ENCODE measurements around the gene SPECC1.
"Not testable (repeated sequence)": the region's sequence is repeated elsewhere in the genome, so short reads cannot be mapped to it uniquely, and the experiment has no call there.

Gene SPECC1

DNA sequence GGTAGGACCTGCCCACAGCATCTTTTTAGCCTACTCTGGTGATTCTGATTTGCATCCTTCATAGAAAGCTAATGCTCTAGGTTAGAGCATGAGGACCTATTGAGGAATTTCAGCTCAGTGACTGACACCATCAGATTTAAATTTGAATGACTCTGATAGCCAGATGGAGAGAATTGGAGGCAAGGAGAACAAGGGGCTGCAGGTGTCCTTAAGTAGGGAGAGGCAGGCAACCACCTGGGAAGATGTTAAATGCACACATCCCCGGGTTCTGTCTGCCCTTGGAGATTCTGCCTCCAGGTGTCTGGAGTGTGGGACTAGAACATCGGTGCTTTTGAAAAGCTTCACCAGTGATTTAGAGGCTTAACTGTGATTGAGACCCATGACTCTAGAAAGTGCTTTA, 221.8 kb downstream of the SPECC1 start:
- Histone ChIP-seq H3K36me3 (ENCODE audit: control insufficient read depth, insufficient read depth, low read length) (peaks cover 27% of the 10 kb centered on the region), H3K27me3 (ENCODE audit: control insufficient read depth, insufficient read depth, low read length) (no peaks in the 10 kb centered on the region), H3K9me3 (ENCODE audit: control insufficient read depth, insufficient read depth, low read length) (no peaks in the 10 kb centered on the region), H3K9ac (ENCODE audit: low read depth, low read length) (no peak overlapping the region), H3K4me3 (ENCODE audit: low read depth, low read length) (no peak overlapping the region), H3K4me1 (ENCODE audit: control insufficient read depth, insufficient read depth, low read length) (peaks cover 3% of the 10 kb centered on the region)

DNA sequence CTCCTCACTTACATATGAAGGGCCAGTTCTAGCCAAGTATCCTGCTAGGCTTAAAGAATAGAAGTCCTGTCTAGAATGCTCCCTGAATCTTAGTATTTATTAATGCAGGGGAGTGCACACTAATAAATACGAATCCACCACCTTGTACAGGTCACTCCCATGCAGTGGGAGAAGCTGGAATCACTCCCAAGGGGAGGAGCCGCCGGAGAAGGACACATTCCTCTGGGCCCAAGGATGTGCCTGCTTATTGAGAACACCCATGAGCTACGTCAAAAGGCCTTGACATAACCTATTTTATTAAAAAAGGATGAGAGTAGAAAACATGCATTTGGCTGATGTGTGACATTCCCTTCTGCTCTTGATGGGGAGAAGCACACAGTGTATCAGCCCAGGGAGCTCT, 223.5 kb downstream of the SPECC1 start:
- Histone ChIP-seq H3K9ac (ENCODE audit: low read depth, low read length) (no peak overlapping the region), H3K9me3 (ENCODE audit: control insufficient read depth, insufficient read depth, low read length) (no peaks in the 10 kb centered on the region), H3K4me3 (ENCODE audit: low read depth, low read length) (no peak overlapping the region), H3K4me1 (ENCODE audit: control insufficient read depth, insufficient read depth, low read length) (no peaks in the 10 kb centered on the region), H3K27me3 (ENCODE audit: control insufficient read depth, insufficient read depth, low read length) (no peaks in the 10 kb centered on the region), H3K36me3 (ENCODE audit: control insufficient read depth, insufficient read depth, low read length) (peaks cover 27% of the 10 kb centered on the region)

DNA sequence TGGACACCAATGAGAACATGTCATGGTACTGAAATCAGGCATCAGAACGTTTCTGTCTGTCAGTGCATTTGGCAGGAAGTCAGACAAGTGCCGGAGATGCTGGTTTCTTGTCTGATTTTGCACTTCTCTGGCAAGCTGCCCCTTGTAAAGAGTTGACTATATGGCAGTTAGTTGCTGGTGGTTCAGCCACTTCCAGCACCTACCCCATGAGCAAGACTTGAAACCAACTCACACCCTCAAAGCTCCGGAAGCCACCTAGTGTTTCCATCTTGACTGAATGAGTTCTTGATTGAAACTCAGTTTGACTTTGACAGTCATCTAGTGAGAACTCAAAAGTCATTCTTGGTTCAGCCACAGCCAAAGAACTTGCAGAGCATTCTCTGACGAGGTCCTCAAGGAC, 225.1 kb downstream of the SPECC1 start:
- Histone ChIP-seq H3K4me3 (ENCODE audit: low read depth, low read length) (no peak overlapping the region), H3K9ac (ENCODE audit: low read depth, low read length) (no peak overlapping the region), H3K4me1 (ENCODE audit: control insufficient read depth, insufficient read depth, low read length) (no peaks in the 10 kb centered on the region), H3K9me3 (ENCODE audit: control insufficient read depth, insufficient read depth, low read length) (no peaks in the 10 kb centered on the region), H3K36me3 (ENCODE audit: control insufficient read depth, insufficient read depth, low read length) (peaks cover 22% of the 10 kb centered on the region), H3K27me3 (ENCODE audit: control insufficient read depth, insufficient read depth, low read length) (no peaks in the 10 kb centered on the region)

DNA sequence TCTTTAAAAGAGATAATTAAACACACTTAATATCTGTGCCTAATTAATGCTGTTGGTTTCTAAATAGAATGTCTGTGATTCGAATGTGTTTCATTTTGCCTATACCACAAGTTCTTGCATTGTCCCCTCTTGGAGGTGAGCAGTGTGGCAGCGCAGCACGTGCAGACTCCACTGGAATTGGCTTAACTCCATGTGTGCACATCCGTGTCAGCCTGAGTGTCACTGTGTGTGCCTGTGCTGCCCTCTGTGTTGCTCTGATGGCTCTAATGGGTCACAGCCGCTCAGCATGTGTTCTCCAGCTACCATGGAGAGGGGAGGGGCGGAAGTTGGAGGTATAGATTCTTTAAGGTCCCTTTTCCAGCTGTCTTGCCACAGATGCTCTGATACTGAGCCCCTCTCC, 226.6 kb downstream of the SPECC1 start:
- no peaks in the 10 kb centered on the region for H3K4me1 ChIP-seq (ENCODE audit: control insufficient read depth, insufficient read depth, low read length)
- no peak overlapping the region for H3K4me3 ChIP-seq (ENCODE audit: low read depth, low read length)
- H3K9ac ChIP-seq (ENCODE audit: low read depth, low read length) = no peak overlapping the region
- H3K36me3 ChIP-seq (ENCODE audit: control insufficient read depth, insufficient read depth, low read length) = peaks cover 22% of the 10 kb centered on the region
- no peaks in the 10 kb centered on the region for H3K9me3 ChIP-seq (ENCODE audit: control insufficient read depth, insufficient read depth, low read length)
- H3K27me3 ChIP-seq (ENCODE audit: control insufficient read depth, insufficient read depth, low read length) = no peaks in the 10 kb centered on the region

GRCh38 chr17:20236578-20237227, 227.5 kb downstream of the SPECC1 start:
- Histone ChIP-seq H3K36me3 (ENCODE audit: control insufficient read depth, insufficient read depth, low read length) (peaks cover 20% of the 10 kb centered on the region), H3K9ac (ENCODE audit: low read depth, low read length) (no peak overlapping the region), H3K4me1 (ENCODE audit: control insufficient read depth, insufficient read depth, low read length) (no peaks in the 10 kb centered on the region), H3K9me3 (ENCODE audit: control insufficient read depth, insufficient read depth, low read length) (no peaks in the 10 kb centered on the region), H3K27me3 (ENCODE audit: control insufficient read depth, insufficient read depth, low read length) (no peaks in the 10 kb centered on the region), H3K4me3 (ENCODE audit: low read depth, low read length) (no peak overlapping the region)

DNA sequence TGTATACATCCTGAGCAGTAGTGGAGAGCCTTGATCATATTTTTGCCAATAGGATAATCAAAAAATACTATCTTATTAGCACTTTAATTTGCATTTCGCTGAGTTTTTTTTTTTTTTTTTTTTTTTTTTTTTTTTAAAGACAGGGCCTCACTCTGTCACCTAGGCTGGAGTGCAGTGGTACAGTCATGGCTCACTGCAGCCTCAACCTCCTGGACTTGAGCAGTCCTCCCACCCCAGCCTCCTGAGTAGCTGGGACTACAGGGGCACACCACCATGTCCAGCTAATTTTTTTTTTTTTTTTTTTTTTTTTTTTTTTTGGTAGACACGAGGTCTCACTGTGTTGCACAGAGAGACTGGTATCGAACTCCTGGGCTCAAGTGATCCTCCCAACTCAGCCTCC, 230.6 kb downstream of the SPECC1 start:
- not testable (repeated sequence) for H3K36me3 ChIP-seq (ENCODE audit: control insufficient read depth, insufficient read depth, low read length); H3K4me3 ChIP-seq (ENCODE audit: low read depth, low read length); H3K9ac ChIP-seq (ENCODE audit: low read depth, low read length); H3K9me3 ChIP-seq (ENCODE audit: control insufficient read depth, insufficient read depth, low read length); H3K4me1 ChIP-seq (ENCODE audit: control insufficient read depth, insufficient read depth, low read length); H3K27me3 ChIP-seq (ENCODE audit: control insufficient read depth, insufficient read depth, low read length)

- H3K9me3 ChIP-seq (ENCODE audit: control insufficient read depth, insufficient read depth, low read length) = no peaks in the 10 kb centered on the region
- H3K4me3 ChIP-seq (ENCODE audit: low read depth, low read length) = no peak overlapping the region
- H3K36me3 ChIP-seq (ENCODE audit: control insufficient read depth, insufficient read depth, low read length) = no peaks in the 10 kb centered on the region
- H3K4me1 ChIP-seq (ENCODE audit: control insufficient read depth, insufficient read depth, low read length) = no peaks in the 10 kb centered on the region
- no peak overlapping the region for H3K9ac ChIP-seq (ENCODE audit: low read depth, low read length)
- no peaks in the 10 kb centered on the region for H3K27me3 ChIP-seq (ENCODE audit: control insufficient read depth, insufficient read depth, low read length)
Measured at GRCh38 chr17:20241855-20242254, 232.7 kb downstream of the SPECC1 start.

DNA sequence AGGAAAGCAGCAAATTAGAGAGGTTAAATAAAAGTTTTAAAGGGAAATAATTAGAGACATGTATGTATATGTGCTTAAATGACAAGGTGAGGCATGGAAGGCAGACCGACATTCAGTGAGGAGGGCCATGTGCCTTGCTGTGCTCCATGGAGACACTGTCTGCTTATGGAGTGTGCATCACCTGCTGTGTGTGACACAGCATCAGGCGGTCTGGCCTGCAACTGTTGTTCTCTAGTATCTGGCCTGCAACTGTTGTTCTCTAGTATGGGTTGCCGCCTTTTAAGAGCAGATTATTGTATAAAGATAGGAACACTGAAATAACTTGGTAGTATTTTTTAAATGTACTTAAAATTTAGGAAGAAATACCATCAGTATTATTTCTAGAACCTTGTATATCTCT, 233.1 kb downstream of the SPECC1 start:
- Histone ChIP-seq H3K36me3 (ENCODE audit: control insufficient read depth, insufficient read depth, low read length) (no peaks in the 10 kb centered on the region), H3K9ac (ENCODE audit: low read depth, low read length) (no peak overlapping the region), H3K27me3 (ENCODE audit: control insufficient read depth, insufficient read depth, low read length) (no peaks in the 10 kb centered on the region), H3K4me3 (ENCODE audit: low read depth, low read length) (no peak overlapping the region), H3K4me1 (ENCODE audit: control insufficient read depth, insufficient read depth, low read length) (no peaks in the 10 kb centered on the region), H3K9me3 (ENCODE audit: control insufficient read depth, insufficient read depth, low read length) (no peaks in the 10 kb centered on the region)

- Histone ChIP-seq H3K9ac (ENCODE audit: low read depth, low read length) (no peak overlapping the region), H3K9me3 (ENCODE audit: control insufficient read depth, insufficient read depth, low read length) (no peaks in the 10 kb centered on the region), H3K4me3 (ENCODE audit: low read depth, low read length) (no peak overlapping the region), H3K36me3 (ENCODE audit: control insufficient read depth, insufficient read depth, low read length) (peaks cover 8% of the 10 kb centered on the region), H3K4me1 (ENCODE audit: control insufficient read depth, insufficient read depth, low read length) (no peaks in the 10 kb centered on the region), H3K27me3 (ENCODE audit: control insufficient read depth, insufficient read depth, low read length) (no peaks in the 10 kb centered on the region)
Measured at GRCh38 chr17:20243524-20243923, 234.4 kb downstream of the SPECC1 start.

DNA sequence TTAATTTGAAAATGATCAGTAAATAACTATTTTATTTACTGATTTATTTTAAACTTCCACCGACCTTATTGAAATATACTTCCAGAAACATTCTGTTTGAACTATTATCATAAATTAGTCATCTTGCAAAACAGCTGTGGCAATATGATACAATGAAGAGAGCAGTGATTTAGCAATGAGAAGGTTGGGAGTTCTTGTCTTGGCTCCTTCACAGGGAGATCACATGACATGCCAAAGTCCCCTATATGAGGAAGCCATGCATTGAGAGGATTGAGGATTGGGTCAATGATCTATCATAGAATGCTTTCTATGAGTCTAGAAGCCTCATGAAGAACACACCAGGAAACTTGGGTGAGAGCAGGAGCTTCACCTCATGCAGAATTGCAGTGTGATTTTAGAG, 235.5 kb downstream of the SPECC1 start:
- no peaks in the 10 kb centered on the region for H3K9me3 ChIP-seq (ENCODE audit: control insufficient read depth, insufficient read depth, low read length)
- H3K9ac ChIP-seq (ENCODE audit: low read depth, low read length) = no peak overlapping the region
- H3K4me1 ChIP-seq (ENCODE audit: control insufficient read depth, insufficient read depth, low read length) = no peaks in the 10 kb centered on the region
- H3K27me3 ChIP-seq (ENCODE audit: control insufficient read depth, insufficient read depth, low read length) = no peaks in the 10 kb centered on the region
- peaks cover 8% of the 10 kb centered on the region for H3K36me3 ChIP-seq (ENCODE audit: control insufficient read depth, insufficient read depth, low read length)
- H3K4me3 ChIP-seq (ENCODE audit: low read depth, low read length) = no peak overlapping the region

- H3K36me3 ChIP-seq (ENCODE audit: control insufficient read depth, insufficient read depth, low read length) = peaks cover 8% of the 10 kb centered on the region
- H3K27me3 ChIP-seq (ENCODE audit: control insufficient read depth, insufficient read depth, low read length) = no peaks in the 10 kb centered on the region
- no peak overlapping the region for H3K9ac ChIP-seq (ENCODE audit: low read depth, low read length)
- no peak overlapping the region for H3K4me3 ChIP-seq (ENCODE audit: low read depth, low read length)
- H3K4me1 ChIP-seq (ENCODE audit: control insufficient read depth, insufficient read depth, low read length) = no peaks in the 10 kb centered on the region
- H3K9me3 ChIP-seq (ENCODE audit: control insufficient read depth, insufficient read depth, low read length) = no peaks in the 10 kb centered on the region
Measured at GRCh38 chr17:20246692-20247091, 237.5 kb downstream of the SPECC1 start.

- Histone ChIP-seq H3K9ac (ENCODE audit: low read depth, low read length) (no peak overlapping the region), H3K4me3 (ENCODE audit: low read depth, low read length) (no peak overlapping the region), H3K27me3 (ENCODE audit: control insufficient read depth, insufficient read depth, low read length) (no peaks in the 10 kb centered on the region), H3K4me1 (ENCODE audit: control insufficient read depth, insufficient read depth, low read length) (no peaks in the 10 kb centered on the region), H3K9me3 (ENCODE audit: control insufficient read depth, insufficient read depth, low read length) (no peaks in the 10 kb centered on the region), H3K36me3 (ENCODE audit: control insufficient read depth, insufficient read depth, low read length) (peaks cover 12% of the 10 kb centered on the region)
Measured at GRCh38 chr17:20253323-20253722, 244.2 kb downstream of the SPECC1 start.

Measured in iPS-15b (cell line).